HepG2 (cell line): Measurements from ENCODE around the gene CST5. TPM values are rescaled to one million over a fixed set of nuclear protein-coding genes. Genes with fewer than 3 reads are reported as not detected.

Experiments used
- ATAC-seq: fragments of 200-7000 bp; cut with Tn5 transposase; 3 replicates; pipeline ENCODE4 v1.9.1; 2020; ENCODE audit warnings: mild to moderate bottlenecking, moderate library complexity
- BruUV-seq: library from RNA; stranded (reverse); fragments of 400-500 nt; replicated peaks from 2 replicates; lab custom pipeline; 2021; lab: Mats Ljungman, UMichigan
- CTCF ChIA-PET: fragments of 300-600 bp; formaldehyde crosslinking; extraction: SDS; loops from one replicate; lab custom pipeline; 2021; ENCODE audit warnings: low total read pairs, inconsistent platforms, low intra/inter-chr PET ratio; lab: Yijun Ruan, JAX
- POLR2A ChIA-PET: fragments of 350-600 bp; sonication (Branson Sonifier 250); formaldehyde crosslinking; loops from one replicate; lab custom pipeline; 2020; ENCODE audit warnings: antibody characterized with exemption, inconsistent platforms; lab: Yijun Ruan, JAX
- DNase-seq: peaks from one replicate; pipeline ENCODE4 v3.0.0-alpha.2; 2015; ENCODE audit warnings: low spot score
- FAIRE-seq: peaks from 3 replicates; lab custom pipeline; 2011; peaks lifted over from hg19 to GRCh38; lab: Jason Lieb, UNC
- H2AFZ ChIP-seq: one replicate; pipeline ENCODE4 v1.6.1; 2011; ENCODE audit warnings: low read length, inconsistent platforms
- H3K27ac ChIP-seq: fragments of 300-600 bp; 3 replicates; pipeline ENCODE4 v1.8.0; 2011; ENCODE audit warnings: mixed run types, mild to moderate bottlenecking, mixed read lengths, low read length, inconsistent platforms; ENCODE audit not compliant: insufficient read depth; ENCODE audit errors: extremely low read length
- H3K27me3 ChIP-seq, 2 experiments: fragments of 200-600 bp in 1 of 2; 2 replicates in 1 of 2; 3 replicates in 1 of 2; pipeline versions ENCODE4 v1.6.0 to v1.8.0; 2011; ENCODE audit warnings: low read length in 2 of 2, mild to moderate bottlenecking in 2 of 2, moderate library complexity in 2 of 2, inconsistent platforms in 1 of 2; ENCODE audit not compliant: insufficient read depth in 2 of 2, control insufficient read depth in 1 of 2
- H3K36me3 ChIP-seq, 2 experiments: fragments of 200-600 bp in 1 of 2; replicated peaks in 1 of 2; 2 replicates in 1 of 2; 3 replicates in 1 of 2; pipeline versions ENCODE4 v1.5.1 to v1.8.0; 2011; ENCODE audit warnings: low read length in 2 of 2, inconsistent platforms in 1 of 2; ENCODE audit not compliant: insufficient read depth in 2 of 2, control insufficient read depth in 1 of 2
- H3K4me1 ChIP-seq: 2 replicates; pipeline ENCODE4 v1.5.1; 2012; ENCODE audit warnings: low read length, inconsistent platforms; ENCODE audit not compliant: insufficient read depth
- H3K4me2 ChIP-seq: 2 replicates; pipeline ENCODE4 v1.6.0; 2011; ENCODE audit warnings: low read depth, low read length, inconsistent platforms
- H3K4me3 ChIP-seq, 3 experiments: fragments of 200-600 bp in 1 of 3; sonication (generic), shearing (Covaris generic) in 1 of 3; replicated peaks in 1 of 3; 2 replicates each; pipeline ENCODE4 v1.5.1; 2011 to 2016; ENCODE audit warnings: low read length in 3 of 3, inconsistent platforms in 2 of 3, low read depth in 2 of 3, mild to moderate bottlenecking in 2 of 3, control low read depth in 1 of 3, mixed read lengths in 1 of 3; ENCODE audit not compliant: insufficient read depth in 1 of 3
- H3K79me2 ChIP-seq: one replicate; pipeline ENCODE4 v1.6.1; 2011; ENCODE audit warnings: low read length, inconsistent platforms; ENCODE audit not compliant: insufficient read depth
- H3K9ac ChIP-seq: 2 replicates; pipeline ENCODE4 v1.6.0; 2011; ENCODE audit warnings: mild to moderate bottlenecking, low read depth, low read length, inconsistent platforms; ENCODE audit not compliant: insufficient read depth
- H3K9me3 ChIP-seq: 2 replicates; pipeline ENCODE4 v1.5.1; 2012; ENCODE audit warnings: mild to moderate bottlenecking, low read length
- H4K20me1 ChIP-seq: 2 replicates; pipeline ENCODE4 v1.6.0; 2011; ENCODE audit warnings: inconsistent platforms, mild to moderate bottlenecking, low read length, moderate library complexity; ENCODE audit not compliant: insufficient read depth
- CREB1 ChIP-seq, 2 experiments: fragments of 450-650 bp in 1 of 2; IDR thresholded peaks; 2 replicates each; pipeline ENCODE4 v1.6.1; 2016 to 2017; ENCODE audit warnings: control low read depth in 1 of 2, mild to moderate bottlenecking in 1 of 2, missing compliant biosample characterization in 1 of 2, missing genetic modification characterization in 1 of 2
- ELF4 ChIP-seq: sonication (generic); formaldehyde crosslinking; IDR thresholded peaks from 2 replicates; pipeline ENCODE4 v1.5.0; 2020; ENCODE audit warnings: missing genetic modification reagents, mild to moderate bottlenecking, moderate library complexity, borderline replicate concordance
- FOXJ3 ChIP-seq: sonication (generic); formaldehyde crosslinking; IDR thresholded peaks from 2 replicates; pipeline ENCODE4 v1.4.0; 2020; ENCODE audit warnings: missing genetic modification reagents, mild to moderate bottlenecking, borderline replicate concordance
- MAX ChIP-seq: IDR thresholded peaks from 2 replicates; pipeline ENCODE4 v1.6.1; 2012; ENCODE audit warnings: inconsistent platforms
- MBD4 ChIP-seq: IDR thresholded peaks from 2 replicates; pipeline ENCODE4 v1.6.1; 2012; ENCODE audit warnings: low read length, inconsistent platforms, borderline replicate concordance
- SATB2 ChIP-seq: sonication (generic); formaldehyde crosslinking; IDR thresholded peaks from 2 replicates; pipeline ENCODE4 v1.5.0; 2020; ENCODE audit warnings: missing genetic modification reagents
- TAF1 ChIP-seq: sonication (generic); formaldehyde crosslinking; IDR thresholded peaks from 2 replicates; pipeline ENCODE4 v1.4.0; 2020; ENCODE audit warnings: missing genetic modification reagents
- TAF15 ChIP-seq: fragments of 200-400 bp; formaldehyde crosslinking; IDR thresholded peaks from one replicate; pipeline ENCODE4 v1.6.1; 2018; ENCODE audit warnings: mild to moderate bottlenecking, low read depth, low read length; ENCODE audit not compliant: poor library complexity, severe bottlenecking
- ZNF10 ChIP-seq: sonication (generic); formaldehyde crosslinking; IDR thresholded peaks from 2 replicates; pipeline ENCODE4 v1.4.0; 2020; ENCODE audit warnings: mild to moderate bottlenecking, low read depth, missing genetic modification reagents, borderline replicate concordance
- ZNF337 ChIP-seq: sonication (generic); formaldehyde crosslinking; IDR thresholded peaks from 2 replicates; pipeline ENCODE4 v1.5.1; 2020; ENCODE audit warnings: missing genetic modification reagents, low read depth, mild to moderate bottlenecking, borderline replicate concordance
- ZNF660 ChIP-seq: sonication (generic); formaldehyde crosslinking; IDR thresholded peaks from 2 replicates; pipeline ENCODE4 v1.5.1; 2020; ENCODE audit warnings: mild to moderate bottlenecking, low read depth, missing genetic modification reagents, borderline replicate concordance
- ZNF773 ChIP-seq: sonication (generic); formaldehyde crosslinking; IDR thresholded peaks from 2 replicates; pipeline ENCODE4 v1.4.0; 2020; ENCODE audit warnings: missing genetic modification reagents, borderline replicate concordance
- ZUFSP ChIP-seq: sonication (generic); formaldehyde crosslinking; IDR thresholded peaks from 2 replicates; pipeline ENCODE4 v1.9.0; 2021; ENCODE audit warnings: missing genetic modification reagents, mild to moderate bottlenecking, borderline replicate concordance
- WGBS: methylation state at CpG from one replicate; pipeline ENCODE4 v1.1.6; 2017; ENCODE audit warnings: low lambda C conversion rate; 5-methylcytosine and 5-hydroxymethylcytosine counted together
- in situ Hi-C: cut with HindIII; loops from 2 replicates; pipeline ENCODE4 v1.10.0; 2017; ENCODE audit warnings: low pct_unique_long_range_greater_than_20kb; ENCODE audit not compliant: extremely low pct_ligation_motif_present
- intact Hi-C: fragments of 100-400 bp; cut with micrococcal nuclease; formaldehyde crosslinking; loops from one replicate; pipeline ENCODE4 v1.10.0; 2022; ENCODE audit not compliant: unreplicated experiment
- polyA plus RNA-seq, 8 experiments: library from polyadenylated mRNA; depleted of rRNA in 3 of 8; stranded (reverse) in 7 of 8; unstranded in 1 of 8; fragments of >200 nt; fragmentation: Illumina TruSeq in 4 of 8; extraction: Trizol in 4 of 8; gene quantifications; 2 replicates each; pipeline versions ENCODE4 v1.2.1 to v1.2.3, GENCODE V29; 2011 to 2016; ENCODE audit warnings: low read depth in 4 of 8, missing spikeins in 1 of 8, mixed read lengths in 1 of 8; ENCODE audit not compliant: insufficient read depth in 1 of 8
- total RNA-seq, 5 experiments: library from RNA; depleted of rRNA; stranded (reverse); fragments of >200 nt; fragmentation: Illumina TruSeq; extraction: Trizol; gene quantifications; 2 replicates each; pipeline ENCODE4 v1.2.3, GENCODE V29; 2016; ENCODE audit warnings: low read depth in 1 of 5
- TF ChIP-seq, protein P1 (sequence below): sonication (generic); formaldehyde crosslinking; IDR thresholded peaks from 2 replicates; pipeline ENCODE4 v1.5.0; 2020; ENCODE audit warnings: missing genetic modification reagents

The CST5 gene
- total and polyA plus RNA-seq, 2 of the 13 experiments (the other 11 are each of a cell fraction or from before 2014, with no cell fraction given): 0.16 TPM; not detected in 1

DNA sequence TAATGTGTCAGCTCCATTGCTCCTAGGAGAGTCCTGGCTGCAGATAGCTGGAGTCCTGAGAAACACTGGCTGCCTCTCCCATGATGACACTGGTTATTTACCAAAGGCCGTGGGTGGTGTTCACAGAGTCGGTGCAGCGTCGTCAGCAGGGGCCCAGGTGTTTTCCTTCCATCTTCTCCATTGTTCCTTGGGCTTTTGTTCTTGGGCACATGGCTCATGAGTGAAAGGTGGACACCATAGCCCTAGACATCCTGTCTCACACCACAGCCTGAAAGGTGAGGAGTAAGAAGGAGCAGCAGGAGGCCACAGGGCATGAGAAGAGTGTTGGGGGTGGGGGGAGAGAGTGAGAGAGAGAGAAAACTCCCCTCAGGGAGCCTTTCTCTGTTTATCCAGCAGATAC, 9.1 kb downstream of the CST5 start:
- in situ Hi-C loops: no loop called here
- TF ChIP-seq SATB2 (CRISPR knock-in tag): no peak
- TF ChIP-seq ELF4: no peak
- TF ChIP-seq ZUFSP (CRISPR knock-in tag): no peak
- TF ChIP-seq TAF1: no peak
- no peak for TF ChIP-seq ZNF337 (CRISPR knock-in tag)
- no peak for TF ChIP-seq MBD4
- no peak for TF ChIP-seq ZNF10 (CRISPR knock-in tag)
- no peak for TF ChIP-seq ZNF660 (CRISPR knock-in tag)
- TF ChIP-seq ZNF773 (CRISPR knock-in tag): no peak
- no peak for TF ChIP-seq CREB1 (IDR thresholded peaks at IDR 0.05)
- no peak for TF ChIP-seq CREB1 (CRISPR knock-in tag; IDR thresholded peaks at IDR 0.05)
- TF ChIP-seq FOXJ3 (CRISPR knock-in tag): no peak
- TF ChIP-seq MAX: no peak
- no peak for TF ChIP-seq TAF15
- TF ChIP-seq, protein P1, sequence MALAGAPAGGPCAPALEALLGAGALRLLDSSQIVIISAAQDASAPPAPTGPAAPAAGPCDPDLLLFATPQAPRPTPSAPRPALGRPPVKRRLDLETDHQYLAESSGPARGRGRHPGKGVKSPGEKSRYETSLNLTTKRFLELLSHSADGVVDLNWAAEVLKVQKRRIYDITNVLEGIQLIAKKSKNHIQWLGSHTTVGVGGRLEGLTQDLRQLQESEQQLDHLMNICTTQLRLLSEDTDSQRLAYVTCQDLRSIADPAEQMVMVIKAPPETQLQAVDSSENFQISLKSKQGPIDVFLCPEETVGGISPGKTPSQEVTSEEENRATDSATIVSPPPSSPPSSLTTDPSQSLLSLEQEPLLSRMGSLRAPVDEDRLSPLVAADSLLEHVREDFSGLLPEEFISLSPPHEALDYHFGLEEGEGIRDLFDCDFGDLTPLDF (CRISPR knock-in tag): no peak

More for the DNA sequence above, 9.1 kb downstream of the CST5 start:
- no peaks in the 10 kb centered on the region for H4K20me1 ChIP-seq
- intact Hi-C loops: no loop called here
- no peak overlapping the region for H3K9ac ChIP-seq
- no peak overlapping the region for H3K4me2 ChIP-seq
- FAIRE-seq (no peak), ATAC-seq (no peak), DNase-seq (no peak)
- BruUV-seq: no TSS peak
- H3K36me3 ChIP-seq: no peaks in the 10 kb centered on the region
- H3K27me3 ChIP-seq: no peaks in the 10 kb centered on the region; a peak in 2 of 5 replicates
- ChIA-PET CTCF (no interaction called here), POLR2A (no interaction called here)
- H2AFZ ChIP-seq: no peak overlapping the region
- H3K4me1 ChIP-seq: no peaks in the 10 kb centered on the region
- no peak overlapping the region for H3K27ac ChIP-seq
- WGBS: 1% methylated on average over 4 of the region's 4 CpGs
- no peaks in the 10 kb centered on the region for H3K9me3 ChIP-seq
- no peak overlapping the region for H3K4me3 ChIP-seq
- no peaks in the 10 kb centered on the region for H3K79me2 ChIP-seq
